ENCODE results near the gene CTDSPL. TPM values are rescaled to one million over a fixed set of nuclear protein-coding genes. Genes with fewer than 3 reads are reported as not detected.

Gene CTDSPL
- total RNA-seq, 1 experiment from 2014 or later, result 16.6 TPM

DNA sequence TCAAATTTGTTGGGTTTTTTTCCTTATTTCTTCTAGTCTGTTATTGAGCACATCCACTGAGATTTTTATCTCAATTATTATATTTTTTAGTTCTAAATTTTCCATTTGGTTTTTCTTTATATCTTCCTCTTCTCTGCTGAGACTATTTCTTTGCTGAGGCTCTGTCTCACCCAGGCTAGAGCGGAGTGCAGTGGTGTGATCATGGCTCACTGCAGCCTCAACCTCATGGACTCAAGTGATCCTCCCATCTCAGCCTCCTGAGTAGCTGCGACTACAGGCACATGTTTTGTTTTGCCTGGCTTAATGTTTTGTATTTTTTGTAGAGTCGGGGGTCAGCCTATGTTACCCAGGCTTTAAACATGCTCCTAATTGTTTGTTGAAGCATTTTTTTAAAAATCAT is 10.2 kb downstream of the CTDSPL start:
- ChIA-PET CTCF (no interaction called here), POLR2A (no interaction called here)
- peaks cover 4% of the 10 kb centered on the region; the same call in 1 of the 2 replicates for H3K9me3 ChIP-seq (ENCODE audit: control insufficient read depth, insufficient read depth, low read depth, low read length)
- no peaks in the 10 kb centered on the region for H3K4me1 ChIP-seq (ENCODE audit: control insufficient read depth, insufficient read depth, low read length)
- in situ Hi-C loops (cut with HindIII; ENCODE audit: low pct_unique_long_range_greater_than_20kb, low sequenced_read_pairs), result no loop called here
- intact Hi-C loops (cut with micrococcal nuclease; ENCODE audit: unreplicated experiment), result no loop called here
- TF ChIP-seq SIN3A (IDR thresholded peaks at IDR 0.05; ENCODE audit: borderline replicate concordance, insufficient read depth, low read depth, low read length), result no peak
- no peak for TF ChIP-seq POLR2AphosphoS5 (IDR thresholded peaks at IDR 0.05; ENCODE audit: low read depth, low read length)
- no peak for TF ChIP-seq TCF7L2 (IDR thresholded peaks at IDR 0.05; ENCODE audit: low read depth, low read length)
- TF ChIP-seq CTCF (IDR thresholded peaks at IDR 0.05), result no peak
- TF ChIP-seq REST (IDR thresholded peaks at IDR 0.05; ENCODE audit: insufficient read depth in 1 of 2, low read depth in 2 of 2, low read length in 1 of 2), result no peak
- no TSS peak for BruUV-seq (replicated peaks)
- H3K36me3 ChIP-seq (ENCODE audit: control insufficient read depth, insufficient read depth, low read length), result no peaks in the 10 kb centered on the region
- DNase-seq (ENCODE audit: low read depth, low spot score) (no peak), ATAC-seq (no peak)
- H3K27ac ChIP-seq (ENCODE audit: low read length), result no peak overlapping the region
- H3K27me3 ChIP-seq (ENCODE audit: control insufficient read depth, insufficient read depth, low read length), result no peaks in the 10 kb centered on the region
- H3K4me3 ChIP-seq (ENCODE audit: low read depth in 2 of 2, low read length in 2 of 2), result no peak overlapping the region

GRCh38 chr3:37872413-37873160 is 10.9 kb downstream of the CTDSPL start:
- no peaks in the 10 kb centered on the region for H3K36me3 ChIP-seq (ENCODE audit: control insufficient read depth, insufficient read depth, low read length)
- H3K9me3 ChIP-seq (ENCODE audit: control insufficient read depth, insufficient read depth, low read depth, low read length), result peaks cover 4% of the 10 kb centered on the region; the same call in 1 of the 2 replicates
- no peaks in the 10 kb centered on the region for H3K27me3 ChIP-seq (ENCODE audit: control insufficient read depth, insufficient read depth, low read length)
- ATAC-seq, result no peak
- H3K27ac ChIP-seq (ENCODE audit: low read length), result no peak overlapping the region
- no peaks in the 10 kb centered on the region for H3K4me1 ChIP-seq (ENCODE audit: control insufficient read depth, insufficient read depth, low read length)
- intact Hi-C loops (cut with micrococcal nuclease; ENCODE audit: unreplicated experiment), result no loop called here
- in situ Hi-C loops (cut with HindIII; ENCODE audit: low pct_unique_long_range_greater_than_20kb, low sequenced_read_pairs), result no loop called here
- POLR2A ChIA-PET, result no interaction called here
- TF ChIP-seq TCF7L2 (IDR thresholded peaks at IDR 0.05; ENCODE audit: low read depth, low read length) (no peak), POLR2AphosphoS5 (IDR thresholded peaks at IDR 0.05; ENCODE audit: low read depth, low read length) (no peak), REST (IDR thresholded peaks at IDR 0.05; ENCODE audit: insufficient read depth in 1 of 2, low read depth in 2 of 2, low read length in 1 of 2) (no peak), SIN3A (IDR thresholded peaks at IDR 0.05; ENCODE audit: borderline replicate concordance, insufficient read depth, low read depth, low read length) (no peak), CTCF (IDR thresholded peaks at IDR 0.05) (no peak)
- DNase-seq (ENCODE audit: low read depth, low spot score), result no peak
- no peak overlapping the region for H3K4me3 ChIP-seq (ENCODE audit: low read depth in 2 of 2, low read length in 2 of 2)
- CTCF ChIA-PET, result no interaction called here
- no TSS peak for BruUV-seq (replicated peaks)
